Vagina (tissue), 2 donors: ENCODE results near the gene EAF2.

Experiments
- CTCF ChIP-seq, 3 experiments: fragments of 450-650 bp in 2 of 3; fragments of 200-600 bp in 1 of 3; sonication (generic) in 1 of 3; IDR thresholded peaks; one replicate each; pipeline ENCODE4 v1.5.1; 2017 to 2019; ENCODE audit warnings: antibody characterized with exemption in 3 of 3, mild to moderate bottlenecking in 2 of 3, moderate library complexity in 2 of 3
- POLR2A ChIP-seq, 2 donors: fragments of 450-650 bp; IDR thresholded peaks; one replicate each; pipeline ENCODE4 v1.6.1; 2017; ENCODE audit warnings: antibody characterized with exemption in 2 of 2, mild to moderate bottlenecking in 2 of 2, moderate library complexity in 2 of 2
- POLR2AphosphoS5 ChIP-seq, 2 donors: sonication (generic); formaldehyde crosslinking; IDR thresholded peaks; one replicate each; pipeline ENCODE4 v1.9.0; 2017; ENCODE audit warnings: antibody characterized with exemption in 2 of 2, mild to moderate bottlenecking in 2 of 2, low read depth in 1 of 2; ENCODE audit not compliant: insufficient read depth in 1 of 2

- TF ChIP-seq CTCF (IDR thresholded peaks at IDR 0.05) (no peak), POLR2A (IDR thresholded peaks at IDR 0.05) (peak in 1 of 2 donors; percentile 68), POLR2AphosphoS5 (IDR thresholded peaks at IDR 0.05; ENCODE audit: insufficient read depth in 1 of 2, low read depth in 1 of 2) (peak; percentile 88 to 89)
These were observed at the start of gene EAF2, which contains the start of gene IQCB1 for GRCh38 chr3:121834671-121835464.
